ENCODE results near the gene TCF7L1. TPM values are rescaled to one million over a fixed set of nuclear protein-coding genes. Genes with fewer than 3 reads are reported as not detected.
A peak's percentile ranks its signal among the peaks of the same experiment; 100 is the strongest.

TCF7L1 gene
- total and polyA plus RNA-seq, 11 donors: 1.9 to 9.8 (median 6.3) TPM

GRCh38 chr2:85194780-85195480 lies 61.7 kb downstream of the TCF7L1 start:
- no peak for DNase-seq
- intact Hi-C loops (cut with DNase I): loop anchor here in 1 of 10 donors (5.0 kb wide), 1 partner anchor 37 kb away; no protein-coding TSS in a partner anchor
- Histone ChIP-seq H3K9me3 (no peaks in the 10 kb centered on the region), H3K27ac (no peak overlapping the region), H3K4me1 (peaks cover 0 to 12% (median 0%) of the 10 kb centered on the region in 12 donors), H3K36me3 (no peaks in the 10 kb centered on the region), H3K4me3 (no peak overlapping the region), H3K27me3 (no peaks in the 10 kb centered on the region)
- 90 to 94% (median 91%) methylated on average over 8 of the region's 8 CpGs for WGBS, 4 donors
- TF ChIP-seq CTCF (IDR thresholded peaks at IDR 0.05): no peak
- TF ChIP-seq POLR2A (IDR thresholded peaks at IDR 0.05): no peak
- ATAC-seq: no peak

- TF ChIP-seq POLR2A (IDR thresholded peaks at IDR 0.05) (no peak), CTCF (IDR thresholded peaks at IDR 0.05) (no peak)
- DNase-seq: peak in 1 of 5 donors; percentile 40
- intact Hi-C loops (cut with DNase I): loop anchor here in 1 of 10 donors (5.0 kb wide), 1 partner anchor 36 kb away; no protein-coding TSS in a partner anchor
Observed at GRCh38 chr2:85195956-85196355, 62.8 kb downstream of the TCF7L1 start.

GRCh38 chr2:85199698-85200097 lies 66.5 kb downstream of the TCF7L1 start:
- WGBS, 4 donors: 82 to 90% (median 87%) methylated on average over 3 of the region's 3 CpGs
- ATAC-seq (peak in 2 of 4 donors; percentile 36 to 49), DNase-seq (no peak)
- peaks cover 0 to 11% (median 0%) of the 10 kb centered on the region in 12 donors for H3K4me1 ChIP-seq
- no peak overlapping the region for H3K27ac ChIP-seq
- intact Hi-C loops (cut with DNase I): loop anchor here in 1 of 10 donors (5.0 kb wide), 1 partner anchor 33 kb away; no protein-coding TSS in a partner anchor
- H3K9me3 ChIP-seq: no peaks in the 10 kb centered on the region
- H3K4me3 ChIP-seq: no peak overlapping the region
- no peaks in the 10 kb centered on the region for H3K36me3 ChIP-seq
- TF ChIP-seq POLR2A (IDR thresholded peaks at IDR 0.05): no peak
- H3K27me3 ChIP-seq: no peaks in the 10 kb centered on the region

More at GRCh38 chr2:85195956-85196355, 62.8 kb downstream of the TCF7L1 start:
- 55 to 69% (median 62%) methylated on average over 5 of the region's 5 CpGs for WGBS, 4 donors
- peak in 2 of 4 donors; percentile 32 to 64 for ATAC-seq
- Histone ChIP-seq H3K4me3 (no peak overlapping the region), H3K27ac (no peak overlapping the region), H3K9me3 (no peaks in the 10 kb centered on the region), H3K4me1 (peaks cover 0 to 11% (median 0%) of the 10 kb centered on the region in 12 donors), H3K36me3 (no peaks in the 10 kb centered on the region), H3K27me3 (no peaks in the 10 kb centered on the region)

GRCh38 chr2:85209887-85210286 lies 76.7 kb downstream of the TCF7L1 start:
- ATAC-seq (no peak), DNase-seq (no peak)
- H3K27me3 ChIP-seq: no peaks in the 10 kb centered on the region
- TF ChIP-seq POLR2A (IDR thresholded peaks at IDR 0.05): no peak
- no peak for TF ChIP-seq CTCF (IDR thresholded peaks at IDR 0.05)
- no peaks in the 10 kb centered on the region for H3K36me3 ChIP-seq
- no peak overlapping the region for H3K27ac ChIP-seq
- peaks cover 0 to 28% (median 9%) of the 10 kb centered on the region in 12 donors for H3K4me1 ChIP-seq
- 83 to 100% (median 98%) methylated on average over 1 of the region's 1 CpG for WGBS, 4 donors
- H3K9me3 ChIP-seq: no peaks in the 10 kb centered on the region
- H3K4me3 ChIP-seq: no peak overlapping the region
- intact Hi-C loops (cut with DNase I): loop anchor here in 1 of 10 donors (10.0 kb wide), 1 partner anchor 415 kb away; no protein-coding TSS in a partner anchor
